A549 (cell line): Measurements from ENCODE around the gene ADGRB2.

Source experiments
- CBX8 ChIP-seq: fragments of 200-600 bp; sonication (generic); IDR thresholded peaks from 2 replicates; pipeline ENCODE4 v1.6.1; 2016
- HDAC2 ChIP-seq: fragments of 200-600 bp; sonication (generic); IDR thresholded peaks from 2 replicates; pipeline ENCODE4 v1.6.1; 2016
- KDM1A ChIP-seq: fragments of 200-600 bp; sonication (generic); IDR thresholded peaks from 2 replicates; pipeline ENCODE4 v1.6.1; 2016; ENCODE audit warnings: low read depth, mild to moderate bottlenecking
- POLR2A ChIP-seq: IDR thresholded peaks from 2 replicates; pipeline ENCODE4 v1.6.1; 2012; ENCODE audit warnings: mild to moderate bottlenecking, low read length
- TF ChIP-seq, protein P1 (sequence below): fragments of >200 bp; sonication (Bioruptor Twin); formaldehyde crosslinking; IDR thresholded peaks from 3 replicates; pipeline ENCODE4 v1.5.1; 2016

GRCh38 chr1:31787786-31788137, 23.6 kb upstream of the ADGRB2 start:
- TF ChIP-seq, protein P1, sequence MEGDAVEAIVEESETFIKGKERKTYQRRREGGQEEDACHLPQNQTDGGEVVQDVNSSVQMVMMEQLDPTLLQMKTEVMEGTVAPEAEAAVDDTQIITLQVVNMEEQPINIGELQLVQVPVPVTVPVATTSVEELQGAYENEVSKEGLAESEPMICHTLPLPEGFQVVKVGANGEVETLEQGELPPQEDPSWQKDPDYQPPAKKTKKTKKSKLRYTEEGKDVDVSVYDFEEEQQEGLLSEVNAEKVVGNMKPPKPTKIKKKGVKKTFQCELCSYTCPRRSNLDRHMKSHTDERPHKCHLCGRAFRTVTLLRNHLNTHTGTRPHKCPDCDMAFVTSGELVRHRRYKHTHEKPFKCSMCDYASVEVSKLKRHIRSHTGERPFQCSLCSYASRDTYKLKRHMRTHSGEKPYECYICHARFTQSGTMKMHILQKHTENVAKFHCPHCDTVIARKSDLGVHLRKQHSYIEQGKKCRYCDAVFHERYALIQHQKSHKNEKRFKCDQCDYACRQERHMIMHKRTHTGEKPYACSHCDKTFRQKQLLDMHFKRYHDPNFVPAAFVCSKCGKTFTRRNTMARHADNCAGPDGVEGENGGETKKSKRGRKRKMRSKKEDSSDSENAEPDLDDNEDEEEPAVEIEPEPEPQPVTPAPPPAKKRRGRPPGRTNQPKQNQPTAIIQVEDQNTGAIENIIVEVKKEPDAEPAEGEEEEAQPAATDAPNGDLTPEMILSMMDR, result no peak
- no peak for TF ChIP-seq HDAC2
- no peak for TF ChIP-seq KDM1A
- no peak for TF ChIP-seq CBX8
- TF ChIP-seq POLR2A, result no peak
